T-helper 22 cell (primary cell): ENCODE data around the gene ASAH2B.
A peak's percentile ranks its signal among the peaks of the same experiment; 100 is the strongest.
"Not testable (repeated sequence)": the region's sequence is repeated elsewhere in the genome, so short reads cannot be mapped to it uniquely, and the experiment has no call there.

Experiments
- DNase-seq: peaks from one replicate; pipeline ENCODE4 v3.0.0-alpha.2; 2020; ENCODE audit warnings: low read depth

The ASAH2B gene

DNA sequence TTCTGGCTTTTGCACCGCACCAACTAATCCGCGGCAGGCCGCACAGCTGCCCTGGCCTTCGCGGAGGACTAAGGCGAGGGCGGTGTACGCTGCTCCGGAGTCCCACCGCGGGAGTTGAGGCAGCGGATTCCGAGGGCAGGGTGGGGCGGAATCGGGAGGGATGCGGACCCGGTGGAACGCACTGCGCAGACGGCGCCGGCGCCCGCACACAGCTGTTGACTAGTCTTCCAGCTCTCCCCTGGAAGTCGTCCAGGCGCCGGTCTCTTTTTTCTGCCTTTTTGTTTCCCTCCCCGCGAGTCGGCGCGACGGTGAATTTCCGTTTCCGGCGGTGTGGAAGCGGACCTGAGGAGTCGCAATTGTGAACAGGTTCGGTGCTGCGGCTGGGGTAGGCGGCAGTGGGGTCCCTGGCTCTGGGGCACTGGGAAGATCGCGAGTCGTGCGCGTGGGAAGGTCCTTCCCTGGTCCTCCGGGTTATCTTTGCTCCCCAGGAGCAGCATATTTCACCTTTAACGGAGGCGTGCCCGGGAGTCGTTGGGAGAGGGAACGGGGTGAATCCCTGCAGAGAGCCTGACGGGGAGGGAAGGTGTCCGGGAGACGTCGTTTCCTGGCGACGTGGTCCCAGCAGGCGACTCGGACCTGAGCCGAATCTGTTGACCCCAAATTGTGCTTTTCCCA lies at the start of gene ASAH2B:
Gene ASAH2B, plus strand, starts transcription at position 319 of the 675 bp plus-strand sequence. CDS start 5,195 bp downstream, outside the sequence.
- DNase-seq = peak; percentile 49

- not testable (repeated sequence) for DNase-seq
Measured at GRCh38 chr10:50697819-50698218, 41.9 kb upstream of the ASAH2B start.

DNA sequence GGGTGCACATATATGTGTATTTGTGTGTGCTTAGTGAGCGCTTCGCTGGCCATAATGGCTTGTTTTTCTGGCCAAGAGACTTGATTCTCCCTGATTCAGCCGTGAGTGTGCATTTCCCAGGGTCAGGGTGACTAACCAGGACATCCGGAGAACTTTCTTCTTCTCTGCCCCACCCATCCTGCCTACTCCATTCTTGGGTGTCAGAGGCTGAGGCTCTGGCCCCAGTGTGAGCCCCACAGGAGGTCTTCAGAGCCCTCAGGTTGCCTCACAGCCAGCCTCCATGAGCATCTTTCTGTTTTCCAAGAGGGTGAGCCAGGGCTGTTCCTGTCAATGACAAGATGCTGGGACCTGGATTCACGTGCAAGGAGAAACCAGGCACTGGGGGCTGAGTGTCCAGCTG lies 37.8 kb upstream of the ASAH2B start:
- not testable (repeated sequence) for DNase-seq

DNA sequence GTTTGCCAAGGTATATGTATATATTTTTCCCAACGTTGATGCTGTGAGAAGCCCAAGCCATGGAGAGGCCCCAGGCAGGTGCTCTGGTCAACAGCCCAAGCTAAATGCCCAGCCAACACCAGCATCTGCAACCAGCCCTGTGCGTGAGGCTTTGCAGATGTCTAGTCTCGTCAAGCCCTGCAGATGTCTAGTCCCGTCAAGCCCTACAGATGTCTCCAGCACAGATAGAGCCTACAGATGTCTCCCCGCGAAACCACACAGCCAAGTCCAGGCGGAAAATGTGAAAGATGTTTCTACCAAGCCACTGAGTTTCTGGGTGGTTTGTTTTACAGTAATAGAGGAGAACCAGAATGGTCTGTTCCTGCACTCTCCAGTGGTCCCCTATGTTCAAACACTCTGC lies 36.7 kb upstream of the ASAH2B start:
- not testable (repeated sequence) for DNase-seq

- DNase-seq = not testable (repeated sequence)
Measured at GRCh38 chr10:50704436-50705079, 35.2 kb upstream of the ASAH2B start.

DNA sequence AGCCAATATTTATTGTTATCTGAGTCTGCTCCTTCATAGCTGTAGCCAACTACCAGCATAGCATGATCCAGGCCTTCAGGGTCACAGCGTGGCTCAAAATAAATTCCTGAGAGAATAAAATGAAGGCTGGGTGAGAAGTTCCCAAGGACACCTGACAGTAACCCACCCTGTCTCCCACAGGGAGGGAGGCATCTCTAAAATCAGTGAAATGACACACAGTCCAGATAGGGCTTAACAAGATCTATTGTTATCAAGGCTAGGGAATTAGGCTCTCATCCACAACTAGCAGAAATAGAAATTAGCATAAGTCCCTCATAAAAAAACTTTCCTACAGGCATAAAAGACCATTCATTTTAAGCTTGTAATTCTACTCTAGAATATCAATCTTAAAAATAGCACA lies 33.7 kb upstream of the ASAH2B start:
- not testable (repeated sequence) for DNase-seq

DNA sequence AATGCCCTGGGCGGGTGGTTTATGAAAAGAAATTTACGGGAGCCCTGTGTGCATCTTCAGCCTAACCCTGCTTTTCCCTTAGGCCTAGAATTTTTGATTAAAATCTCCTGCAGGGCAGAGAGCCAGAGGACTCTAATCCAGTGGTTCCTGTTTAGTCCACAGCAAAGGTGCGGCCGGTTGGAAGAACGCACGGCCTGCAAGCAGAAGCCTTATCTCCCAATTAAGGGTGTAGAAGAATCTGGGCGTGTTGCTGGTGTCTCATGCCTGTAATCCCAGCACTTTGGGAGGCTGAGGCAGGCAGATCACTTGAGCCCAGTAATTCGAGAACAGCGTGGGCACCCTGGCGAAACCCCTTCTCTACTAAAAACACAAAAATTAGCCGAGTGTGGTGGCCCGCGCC lies 29.5 kb upstream of the ASAH2B start:
- not testable (repeated sequence) for DNase-seq

DNA sequence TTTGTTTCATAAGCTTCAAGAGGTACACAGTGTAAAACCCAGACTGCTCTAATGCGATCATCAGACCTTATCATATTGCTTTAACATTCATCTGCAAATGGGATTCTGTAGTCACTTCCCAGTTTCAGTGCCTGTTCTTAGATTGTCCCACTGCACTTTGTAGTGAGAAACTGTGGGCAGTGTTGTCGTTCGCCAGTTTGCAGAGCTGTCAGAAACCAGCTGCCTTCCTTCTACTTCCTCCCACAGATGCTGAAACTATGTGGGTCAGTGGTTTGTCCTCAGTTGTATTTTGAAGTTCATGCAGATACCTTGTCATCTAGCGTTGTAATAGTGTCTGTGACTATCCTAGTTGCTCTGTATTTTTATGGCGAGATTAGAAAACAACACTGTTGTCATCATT lies 15.9 kb upstream of the ASAH2B start:
- not testable (repeated sequence) for DNase-seq

DNA sequence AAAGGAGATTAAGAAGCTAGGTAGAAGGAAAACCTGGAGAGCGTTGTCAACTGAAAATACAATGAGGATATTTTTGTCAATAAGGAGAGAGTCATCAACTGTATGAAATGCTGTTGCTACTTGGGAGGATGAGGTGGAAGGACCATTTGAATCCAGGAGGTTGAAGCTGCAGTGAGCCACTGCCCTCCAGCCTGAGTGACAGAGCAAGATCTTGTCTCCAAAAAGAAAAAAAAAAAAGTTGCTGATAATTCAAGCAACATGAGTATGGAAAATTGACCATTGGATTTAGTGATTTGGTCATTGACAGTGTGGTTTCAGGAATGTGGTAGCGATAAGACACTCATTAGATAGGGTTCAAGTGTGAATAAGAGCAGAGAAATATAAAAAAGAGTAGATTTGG lies 11.6 kb upstream of the ASAH2B start:
- DNase-seq = not testable (repeated sequence)

GRCh38 chr10:50738987-50739617 lies 634 bp upstream of the ASAH2B start:
- not testable (repeated sequence) for DNase-seq

DNA sequence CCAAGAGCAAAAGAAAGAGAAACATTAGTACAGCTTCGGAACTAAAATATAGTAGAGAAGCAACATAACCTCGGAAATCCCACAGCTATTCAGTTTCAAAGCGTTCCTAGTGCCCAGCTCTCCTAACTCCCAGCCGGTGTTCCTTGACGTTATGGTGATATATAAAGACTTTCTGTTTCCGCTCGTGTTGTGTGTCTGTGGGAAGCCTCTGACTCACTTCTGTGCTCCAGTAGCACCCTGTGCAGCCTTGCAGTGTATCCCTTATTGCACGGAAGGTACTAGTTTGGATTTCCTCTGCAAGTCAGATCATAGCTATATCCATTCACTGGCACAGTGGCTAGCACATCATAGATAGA lies 535 bp downstream of the ASAH2B start:
- no peak for DNase-seq

- DNase-seq = not testable (repeated sequence)
Measured at GRCh38 chr10:50742820-50743219, 3.1 kb downstream of the ASAH2B start.

DNA sequence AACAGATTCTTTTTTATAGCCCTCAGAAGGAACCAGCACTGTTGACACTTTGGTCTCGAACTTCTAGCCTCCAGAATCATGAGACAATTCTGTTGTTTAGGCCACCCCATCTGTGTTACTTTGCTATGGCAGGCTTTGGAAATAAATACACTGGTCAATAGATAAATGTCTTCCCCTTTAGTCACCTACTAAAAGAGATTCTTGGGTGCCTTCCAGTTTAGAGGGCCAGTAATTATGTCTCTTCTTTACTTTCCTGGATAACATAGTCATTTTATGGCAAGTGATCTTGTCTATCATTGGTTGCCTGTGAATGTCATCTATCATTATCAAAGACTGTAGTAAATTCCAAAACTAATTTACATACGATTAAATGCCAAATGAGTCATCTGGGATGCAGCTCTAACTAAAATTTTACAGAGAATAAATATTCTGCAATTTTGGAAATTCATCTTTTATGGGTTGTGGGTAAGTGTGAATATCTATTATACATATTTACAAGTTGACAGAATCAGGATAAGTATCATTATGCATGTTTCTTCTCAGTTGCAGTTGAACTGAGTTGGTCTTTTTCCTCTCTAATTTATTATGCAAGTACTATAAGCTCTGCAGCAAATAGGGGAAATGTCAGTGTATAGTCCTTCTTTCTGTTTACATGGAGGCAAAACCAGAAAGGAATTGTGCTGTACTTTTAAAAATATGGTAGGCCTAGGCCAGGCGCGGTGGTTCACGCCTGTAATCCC lies 27.2 kb downstream of the ASAH2B start:
- DNase-seq = not testable (repeated sequence)

DNA sequence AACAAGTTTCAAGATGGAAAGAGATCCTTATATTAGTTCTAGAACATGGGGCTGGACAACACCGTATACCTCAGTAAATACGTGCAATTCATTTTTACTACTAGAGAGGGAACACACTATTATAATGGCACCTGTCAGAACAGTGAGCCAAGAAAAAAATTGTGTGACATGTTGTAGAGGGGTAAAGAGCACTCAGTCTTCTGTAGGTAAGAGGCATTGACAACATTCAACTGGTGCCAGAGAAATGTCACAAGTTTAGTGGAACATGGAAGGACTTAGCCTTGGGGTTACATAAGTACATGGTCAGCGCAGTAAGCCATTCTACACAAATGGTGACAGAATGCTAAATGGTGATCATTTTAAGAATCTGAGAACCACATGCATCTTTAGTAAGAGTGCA lies 32.3 kb downstream of the ASAH2B start:
- not testable (repeated sequence) for DNase-seq

DNA sequence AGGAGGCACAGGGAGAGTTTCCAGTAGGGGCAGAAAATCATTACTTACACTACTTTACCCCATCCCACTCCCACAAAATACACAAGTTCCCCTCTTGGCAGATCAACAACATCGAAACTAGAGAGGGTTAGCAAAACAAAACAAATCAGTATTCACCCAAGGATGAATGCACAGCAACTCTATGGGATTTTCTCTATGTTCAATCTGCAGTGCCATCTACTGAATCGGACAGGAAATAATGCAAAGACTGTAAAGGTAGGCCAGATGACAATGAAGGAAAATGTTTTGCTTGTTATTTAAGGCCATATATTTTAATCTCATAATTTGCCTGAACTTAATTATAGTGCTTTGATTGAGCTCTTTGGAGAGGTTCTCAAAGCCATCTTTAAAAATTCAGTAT lies 35.1 kb downstream of the ASAH2B start:
- DNase-seq = not testable (repeated sequence)

DNA sequence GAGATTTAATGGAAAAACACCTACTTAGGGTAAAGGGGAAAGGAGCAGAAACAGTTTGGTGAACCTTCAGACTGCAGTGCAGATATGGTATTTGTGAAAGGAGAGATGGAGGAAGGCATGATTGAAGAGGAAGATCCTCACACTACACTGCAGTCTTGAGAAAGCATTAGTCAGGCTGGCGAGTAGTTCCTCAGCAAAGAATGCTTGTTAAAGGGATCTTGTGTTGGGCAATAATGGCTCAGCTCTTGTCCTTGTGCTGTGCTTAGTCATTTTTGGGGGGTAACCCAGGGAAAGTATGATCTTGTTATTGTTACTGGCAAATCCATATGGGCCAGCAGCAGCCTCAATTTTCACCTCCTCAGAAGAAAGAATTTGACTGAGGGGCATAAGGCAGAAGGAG lies 40.3 kb downstream of the ASAH2B start:
- DNase-seq = not testable (repeated sequence)

DNA sequence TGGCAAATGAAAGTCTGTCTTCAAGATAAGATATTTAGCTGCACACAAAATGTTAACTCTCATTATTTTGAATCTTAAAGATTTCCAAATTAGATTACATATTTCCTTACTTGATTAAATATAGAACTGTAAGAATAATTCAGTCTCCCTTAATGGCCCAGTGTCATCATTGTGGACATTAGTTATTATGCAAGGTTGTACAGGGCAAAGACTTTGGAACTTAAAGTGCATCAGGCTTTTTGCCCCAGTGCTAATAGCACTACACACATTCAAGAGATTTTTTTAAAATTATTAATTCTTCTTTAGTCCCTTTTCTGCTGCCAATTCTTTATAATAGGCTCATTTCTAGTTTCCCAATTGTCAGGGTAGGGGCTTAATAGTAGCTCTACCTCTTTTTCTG lies 42.3 kb downstream of the ASAH2B start:
- not testable (repeated sequence) for DNase-seq

DNA sequence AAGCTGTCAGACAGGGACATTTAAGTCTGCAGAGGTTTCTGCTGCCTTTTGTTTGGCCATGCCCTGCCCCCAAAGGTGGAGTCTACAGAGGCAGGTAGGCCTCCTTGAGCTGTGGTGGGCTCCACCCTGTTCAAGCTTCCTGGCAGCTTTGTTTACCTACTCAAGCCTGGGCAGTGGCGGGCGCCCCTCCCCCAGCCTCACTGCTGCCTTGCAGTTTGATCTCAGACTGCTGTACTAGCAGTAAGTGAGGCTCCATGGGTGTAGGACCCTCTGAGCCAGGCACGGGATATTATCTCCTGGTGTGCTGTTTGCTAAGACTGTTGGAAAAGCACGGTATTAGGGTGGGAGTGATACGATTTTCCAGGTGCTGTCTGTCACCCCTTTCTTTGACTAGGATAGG lies 48.2 kb downstream of the ASAH2B start:
- not testable (repeated sequence) for DNase-seq

DNA sequence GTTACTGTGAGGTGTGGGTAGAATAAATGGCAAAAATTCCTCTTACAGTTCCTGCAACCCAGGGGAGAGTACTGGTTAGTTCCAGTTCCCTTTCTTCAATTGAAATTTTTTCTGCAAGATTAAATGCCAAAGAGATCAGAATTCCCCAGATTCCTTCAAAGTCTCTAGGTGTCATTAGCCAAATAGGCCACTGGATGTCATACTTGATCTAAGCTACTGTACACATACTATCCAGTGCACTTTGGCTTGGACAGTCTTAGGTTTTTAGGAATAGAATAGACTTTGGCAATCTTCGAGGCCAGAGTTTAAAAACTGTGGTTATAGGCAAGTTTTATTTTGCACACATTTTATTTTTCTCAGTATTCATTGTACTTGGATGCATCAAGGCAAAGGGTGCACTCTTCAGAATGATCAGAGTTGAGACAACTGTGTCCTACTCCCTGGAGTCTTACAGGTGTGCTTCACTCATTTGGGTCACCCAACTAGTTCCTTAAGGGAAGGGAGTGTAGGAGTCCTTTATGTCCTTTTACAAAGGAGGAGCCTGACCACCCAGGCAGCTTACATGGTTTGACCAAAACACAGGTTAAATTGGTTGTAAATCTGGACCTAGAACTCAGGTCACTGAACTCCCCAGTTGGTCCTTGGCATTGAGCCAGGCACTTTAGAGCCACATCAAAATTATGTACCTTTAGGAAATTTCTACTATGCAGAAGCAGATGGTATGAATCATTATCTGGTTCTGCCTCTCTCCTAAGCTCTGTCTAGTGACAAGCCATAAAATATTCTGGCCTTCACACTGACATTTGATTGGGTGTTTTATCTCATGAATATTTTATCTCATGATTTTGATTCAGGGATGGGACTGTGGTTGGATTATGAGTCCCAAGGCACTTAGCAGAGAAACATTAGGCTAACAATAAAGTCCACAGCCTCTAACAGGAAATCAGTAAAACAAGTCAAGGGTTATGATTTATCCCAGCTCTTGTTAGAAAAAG lies 49.5 kb downstream of the ASAH2B start:
- DNase-seq = no peak

GRCh38 chr10:50794490-50794889 lies 54.8 kb downstream of the ASAH2B start:
- DNase-seq = no peak

DNA sequence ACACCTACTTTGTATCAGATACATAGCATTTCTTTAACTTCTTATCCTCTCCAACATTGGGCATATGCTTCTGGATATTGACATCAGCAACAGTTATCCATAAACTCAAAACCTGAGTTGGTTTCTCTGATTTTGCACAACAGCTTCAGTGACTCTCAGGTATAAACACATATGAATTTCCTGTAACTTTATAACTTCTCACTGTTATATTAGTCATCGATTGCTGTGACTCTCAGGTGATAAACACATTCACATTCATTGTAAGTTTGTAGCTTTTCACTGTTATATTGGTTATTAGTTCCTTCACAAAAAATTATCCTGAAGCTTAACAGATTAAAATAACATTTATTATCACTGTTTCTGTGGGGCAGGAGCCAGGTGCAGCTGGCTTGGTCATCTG lies 57.0 kb downstream of the ASAH2B start:
- no peak for DNase-seq
